Vagina (tissue), 2 donors: Measurements from ENCODE around the gene MORF4L1. TPM values are rescaled to one million over a fixed set of nuclear protein-coding genes. Genes with fewer than 3 reads are reported as not detected.
A peak's percentile ranks its signal among the peaks of the same experiment; 100 is the strongest.
"Not testable (repeated sequence)": the region's sequence is repeated elsewhere in the genome, so short reads cannot be mapped to it uniquely, and the experiment has no call there.

Source experiments
- DNase-seq, 2 donors: peaks; one replicate each; pipeline ENCODE4 v3.0.0-alpha.2; 2017; ENCODE audit errors: extremely low spot score in 2 of 2
- H3K27ac ChIP-seq: fragments of 200-600 bp; sonication (generic); one replicate; pipeline ENCODE4 v1.5.1; 2019
- H3K27me3 ChIP-seq: fragments of 200-600 bp; sonication (generic); one replicate; pipeline ENCODE4 v1.5.1; 2019
- H3K36me3 ChIP-seq, 2 donors: fragments of 200-600 bp; sonication (generic); one replicate each; pipeline ENCODE4 v1.5.1; 2017 to 2019
- H3K4me1 ChIP-seq: fragments of 200-600 bp; sonication (generic); one replicate; pipeline ENCODE4 v1.5.1; 2019
- H3K4me3 ChIP-seq, 2 donors: fragments of 200-600 bp; sonication (generic); 1 replicate in 1 of 2; 2 replicates in 1 of 2; pipeline ENCODE4 v1.5.1; 2016 to 2019
- H3K9me3 ChIP-seq: fragments of 200-600 bp; sonication (generic); one replicate; pipeline ENCODE4 v1.5.1; 2019
- CTCF ChIP-seq, 3 experiments: fragments of 450-650 bp in 2 of 3; fragments of 200-600 bp in 1 of 3; sonication (generic) in 1 of 3; IDR thresholded peaks; one replicate each; pipeline ENCODE4 v1.5.1; 2017 to 2019; ENCODE audit warnings: antibody characterized with exemption in 3 of 3, mild to moderate bottlenecking in 2 of 3, moderate library complexity in 2 of 3
- POLR2A ChIP-seq, 2 donors: fragments of 450-650 bp; IDR thresholded peaks; one replicate each; pipeline ENCODE4 v1.6.1; 2017; ENCODE audit warnings: antibody characterized with exemption in 2 of 2, mild to moderate bottlenecking in 2 of 2, moderate library complexity in 2 of 2
- POLR2AphosphoS5 ChIP-seq, 2 donors: sonication (generic); formaldehyde crosslinking; IDR thresholded peaks; one replicate each; pipeline ENCODE4 v1.9.0; 2017; ENCODE audit warnings: antibody characterized with exemption in 2 of 2, mild to moderate bottlenecking in 2 of 2, low read depth in 1 of 2; ENCODE audit not compliant: insufficient read depth in 1 of 2
- intact Hi-C: fragments of 100-400 bp; cut with DNase I; formaldehyde crosslinking; loops from one replicate; pipeline ENCODE4 v1.15.1; 2023
- total RNA-seq: library from RNA; depleted of rRNA; stranded (reverse); fragments of >200 nt; gene quantifications from one replicate; pipeline ENCODE4 v1.2.3, GENCODE V29; 2016

Gene MORF4L1
- total RNA-seq, 1 donor from 2014 or later = 170 TPM

DNA sequence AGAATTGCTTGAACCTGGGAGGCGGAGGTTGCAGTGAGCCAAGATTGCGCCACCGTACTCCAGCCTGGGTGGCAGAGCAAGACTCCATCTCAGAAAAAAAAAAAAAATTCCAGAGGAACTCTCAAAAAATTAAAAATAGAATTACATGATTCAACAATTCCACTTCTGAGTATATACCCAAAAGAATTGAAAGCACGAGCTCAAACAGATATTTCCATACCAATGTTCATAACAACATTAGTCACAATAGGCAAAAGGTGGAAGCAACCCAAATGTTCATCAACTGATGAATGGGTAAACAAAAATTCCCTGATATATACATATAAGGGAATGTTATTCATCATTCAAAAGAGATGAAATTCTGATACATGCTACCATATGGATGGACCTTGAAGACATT lies 16.9 kb upstream of the MORF4L1 start:
- H3K27me3 ChIP-seq = no peaks in the 10 kb centered on the region
- DNase-seq = no peak
- no peaks in the 10 kb centered on the region for H3K9me3 ChIP-seq
- H3K4me3 ChIP-seq = no peak overlapping the region
- no peak for TF ChIP-seq CTCF (IDR thresholded peaks at IDR 0.05)
- no peak for TF ChIP-seq POLR2AphosphoS5 (IDR thresholded peaks at IDR 0.05; ENCODE audit: insufficient read depth in 1 of 2, low read depth in 1 of 2)
- TF ChIP-seq POLR2A (IDR thresholded peaks at IDR 0.05) = no peak
- H3K36me3 ChIP-seq = no peaks in the 10 kb centered on the region
- intact Hi-C loops = no loop called here
- H3K4me1 ChIP-seq = no peaks in the 10 kb centered on the region
- no peak overlapping the region for H3K27ac ChIP-seq

- H3K27me3 ChIP-seq = no peaks in the 10 kb centered on the region
- peak overlapping the region; percentile 77 for H3K27ac ChIP-seq
- no peaks in the 10 kb centered on the region for H3K4me1 ChIP-seq
- intact Hi-C loops = no loop called here
- no peak for DNase-seq
- peak; percentile 15 to 49 for TF ChIP-seq POLR2AphosphoS5 (IDR thresholded peaks at IDR 0.05; ENCODE audit: insufficient read depth in 1 of 2, low read depth in 1 of 2)
- TF ChIP-seq CTCF (IDR thresholded peaks at IDR 0.05) = peak; percentile 39 to 61 (median 49)
- TF ChIP-seq POLR2A (IDR thresholded peaks at IDR 0.05) = no peak
- peak overlapping the region; percentile 44 to 45 for H3K4me3 ChIP-seq
- no peaks in the 10 kb centered on the region for H3K36me3 ChIP-seq
- H3K9me3 ChIP-seq = no peaks in the 10 kb centered on the region
Measured at GRCh38 chr15:78859971-78860719, 12.5 kb upstream of the MORF4L1 start.

DNA sequence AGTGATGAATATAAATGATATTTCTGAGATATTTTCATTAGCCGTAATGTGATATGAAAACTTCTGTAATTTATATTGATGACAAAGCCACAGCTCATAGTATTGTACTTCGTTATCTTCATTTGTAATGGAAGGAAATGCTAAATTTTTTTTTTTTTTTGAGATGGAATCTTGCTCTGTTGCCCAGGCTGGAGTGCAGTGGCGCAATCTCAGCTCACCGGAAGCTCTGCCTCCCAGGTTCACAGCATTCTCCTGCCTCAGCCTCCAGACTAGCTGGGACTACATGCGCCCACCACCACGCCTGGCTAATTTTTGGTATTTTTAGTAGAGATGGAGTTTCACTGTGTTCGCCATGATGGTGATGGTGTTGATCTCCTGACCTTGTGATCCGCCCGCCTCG lies 7.1 kb upstream of the MORF4L1 start:
- DNase-seq, H3K4me1 ChIP-seq, H3K36me3 ChIP-seq, intact Hi-C loops, H3K9me3 ChIP-seq, H3K27ac ChIP-seq, H3K4me3 ChIP-seq, H3K27me3 ChIP-seq: not testable (repeated sequence)

DNA sequence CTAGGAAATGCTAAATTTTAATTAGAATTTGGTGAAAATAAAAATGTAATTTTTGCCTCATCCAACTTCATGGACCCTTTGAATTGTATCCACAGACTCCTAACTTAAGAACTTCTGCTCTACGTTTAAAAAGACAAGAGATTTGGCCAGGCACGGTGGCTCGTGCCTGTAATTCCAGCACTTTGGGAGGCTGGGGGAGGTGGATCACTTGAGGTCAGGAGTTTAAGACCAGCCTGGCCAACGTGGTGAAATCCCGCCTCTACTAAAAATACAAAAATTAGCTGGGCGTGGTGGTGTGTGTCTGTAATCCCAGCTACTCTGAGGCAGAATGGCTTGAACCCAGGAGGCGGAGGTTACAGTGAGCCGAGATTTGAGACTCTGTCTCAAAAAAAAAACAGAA lies 6.7 kb upstream of the MORF4L1 start:
- H3K27me3 ChIP-seq, H3K9me3 ChIP-seq, H3K36me3 ChIP-seq, H3K27ac ChIP-seq, intact Hi-C loops, H3K4me1 ChIP-seq, DNase-seq, H3K4me3 ChIP-seq: not testable (repeated sequence)

GRCh38 chr15:78866803-78867202 lies 5.9 kb upstream of the MORF4L1 start:
- no peaks in the 10 kb centered on the region for H3K9me3 ChIP-seq

More at GRCh38 chr15:78866803-78867202, 5.9 kb upstream of the MORF4L1 start:
- no peak overlapping the region for H3K27ac ChIP-seq
- TF ChIP-seq POLR2AphosphoS5 (IDR thresholded peaks at IDR 0.05; ENCODE audit: insufficient read depth in 1 of 2, low read depth in 1 of 2) (no peak), POLR2A (IDR thresholded peaks at IDR 0.05) (no peak), CTCF (IDR thresholded peaks at IDR 0.05) (no peak)
- no peaks in the 10 kb centered on the region for H3K27me3 ChIP-seq
- intact Hi-C loops = no loop called here
- no peak for DNase-seq
- H3K4me3 ChIP-seq = no peak overlapping the region
- H3K4me1 ChIP-seq = peaks cover 1% of the 10 kb centered on the region
- no peaks in the 10 kb centered on the region for H3K36me3 ChIP-seq
